ENCODE results near the gene RPL36. TPM values are rescaled to one million over a fixed set of nuclear protein-coding genes. Genes with fewer than 3 reads are reported as not detected.

RPL36 gene
- total and polyA plus RNA-seq, 9 of the 15 experiments (the other 6 are each of a cell fraction or from before 2014, with no cell fraction given): 350 to 3,412 (median 1,507) TPM

DNA sequence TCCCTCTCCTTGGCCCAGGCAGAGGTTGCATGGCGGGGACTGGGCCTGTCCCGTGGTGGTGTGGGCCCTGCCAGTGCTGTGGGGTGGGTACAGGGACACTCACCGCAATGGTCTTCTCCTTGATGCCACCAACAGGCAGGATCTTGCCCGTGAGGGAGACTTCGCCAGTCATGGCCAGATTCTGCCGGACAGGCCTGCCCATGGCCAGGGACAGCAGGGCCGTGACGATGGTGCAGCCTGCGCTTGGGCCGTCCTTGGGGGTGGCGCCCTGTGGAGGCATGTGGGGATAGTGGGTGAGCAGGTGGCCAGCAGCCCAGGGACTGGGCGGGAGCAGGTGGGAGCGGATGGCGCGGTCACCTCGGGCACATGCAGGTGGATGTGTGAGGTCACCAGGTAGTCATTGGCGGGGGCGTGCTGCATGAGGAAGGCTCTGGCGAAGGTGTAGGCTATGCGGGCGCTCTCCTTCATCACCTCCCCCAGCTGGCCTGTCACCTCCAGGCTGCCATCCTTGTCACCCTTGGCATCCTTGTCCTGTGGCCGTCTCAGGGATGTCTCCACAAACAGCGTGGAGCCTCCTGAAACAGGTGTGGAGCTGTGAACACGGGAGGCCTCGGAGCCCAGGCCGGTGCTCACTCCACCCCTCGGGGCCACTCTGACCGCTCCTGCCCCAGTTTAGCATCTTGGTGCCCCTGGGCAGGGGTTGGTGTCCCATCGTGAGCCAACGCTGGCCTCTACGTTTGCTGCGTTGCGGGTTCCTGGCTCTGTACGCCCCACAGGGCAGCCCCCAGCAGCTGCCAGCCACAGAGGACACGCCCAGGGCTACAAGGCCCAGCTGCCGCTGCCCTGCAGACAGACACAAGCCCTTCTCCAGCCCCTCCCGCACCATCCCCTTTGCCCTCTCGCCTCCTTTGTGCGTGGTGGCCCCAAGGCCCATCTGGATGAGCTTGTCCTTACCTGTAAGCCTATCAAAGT, 3.4 kb downstream of the RPL36 start (continued):
- TF ChIP-seq, protein P1, sequence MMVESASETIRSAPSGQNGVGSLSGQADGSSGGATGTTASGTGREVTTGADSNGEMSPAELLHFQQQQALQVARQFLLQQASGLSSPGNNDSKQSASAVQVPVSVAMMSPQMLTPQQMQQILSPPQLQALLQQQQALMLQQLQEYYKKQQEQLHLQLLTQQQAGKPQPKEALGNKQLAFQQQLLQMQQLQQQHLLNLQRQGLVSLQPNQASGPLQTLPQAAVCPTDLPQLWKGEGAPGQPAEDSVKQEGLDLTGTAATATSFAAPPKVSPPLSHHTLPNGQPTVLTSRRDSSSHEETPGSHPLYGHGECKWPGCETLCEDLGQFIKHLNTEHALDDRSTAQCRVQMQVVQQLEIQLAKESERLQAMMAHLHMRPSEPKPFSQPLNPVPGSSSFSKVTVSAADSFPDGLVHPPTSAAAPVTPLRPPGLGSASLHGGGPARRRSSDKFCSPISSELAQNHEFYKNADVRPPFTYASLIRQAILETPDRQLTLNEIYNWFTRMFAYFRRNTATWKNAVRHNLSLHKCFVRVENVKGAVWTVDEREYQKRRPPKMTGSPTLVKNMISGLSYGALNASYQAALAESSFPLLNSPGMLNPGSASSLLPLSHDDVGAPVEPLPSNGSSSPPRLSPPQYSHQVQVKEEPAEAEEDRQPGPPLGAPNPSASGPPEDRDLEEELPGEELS (CRISPR knock-in tag; IDR thresholded peaks at IDR 0.05; ENCODE audit: borderline replicate concordance): peak; percentile 65; the same call in 1 of the 2 replicates
- TF ChIP-seq LCOR (CRISPR knock-in tag; IDR thresholded peaks at IDR 0.05) (0 out of 2 replicates have a peak, but pooled peaks have one; percentile 16), NFRKB (IDR thresholded peaks at IDR 0.05; ENCODE audit: low read depth) (no peak), XRCC5 (IDR thresholded peaks at IDR 0.05; ENCODE audit: low read depth, low read length) (0 out of 2 replicates have a peak, but pooled peaks have one; percentile 53), ZC3H4 (CRISPR knock-in tag; IDR thresholded peaks at IDR 0.05; ENCODE audit: borderline replicate concordance) (0 out of 2 replicates have a peak, but pooled peaks have one; percentile 34), SNRNP70 (optimal IDR thresholded peaks at IDR 0.05; ENCODE audit: low read depth, low read length) (peak; percentile 39), TCF7 (IDR thresholded peaks at IDR 0.05; ENCODE audit: borderline replicate concordance) (no peak), TFAM (CRISPR knock-in tag; conservative IDR thresholded peaks at IDR 0.05) (no peak), ZNF668 (CRISPR knock-in tag; IDR thresholded peaks at IDR 0.05) (no peak), RFX1 (IDR thresholded peaks at IDR 0.05) (no peak), RBM22 (IDR thresholded peaks at IDR 0.05; ENCODE audit: low read depth, low read length, poor library complexity, severe bottlenecking) (peak; percentile 98), ZNF695 (CRISPR knock-in tag; IDR thresholded peaks at IDR 0.05) (0 out of 2 replicates have a peak, but pooled peaks have one; percentile 38), HSF4 (CRISPR knock-in tag; IDR thresholded peaks at IDR 0.05; ENCODE audit: borderline replicate concordance) (no peak)
- TF ChIP-seq, protein P2, sequence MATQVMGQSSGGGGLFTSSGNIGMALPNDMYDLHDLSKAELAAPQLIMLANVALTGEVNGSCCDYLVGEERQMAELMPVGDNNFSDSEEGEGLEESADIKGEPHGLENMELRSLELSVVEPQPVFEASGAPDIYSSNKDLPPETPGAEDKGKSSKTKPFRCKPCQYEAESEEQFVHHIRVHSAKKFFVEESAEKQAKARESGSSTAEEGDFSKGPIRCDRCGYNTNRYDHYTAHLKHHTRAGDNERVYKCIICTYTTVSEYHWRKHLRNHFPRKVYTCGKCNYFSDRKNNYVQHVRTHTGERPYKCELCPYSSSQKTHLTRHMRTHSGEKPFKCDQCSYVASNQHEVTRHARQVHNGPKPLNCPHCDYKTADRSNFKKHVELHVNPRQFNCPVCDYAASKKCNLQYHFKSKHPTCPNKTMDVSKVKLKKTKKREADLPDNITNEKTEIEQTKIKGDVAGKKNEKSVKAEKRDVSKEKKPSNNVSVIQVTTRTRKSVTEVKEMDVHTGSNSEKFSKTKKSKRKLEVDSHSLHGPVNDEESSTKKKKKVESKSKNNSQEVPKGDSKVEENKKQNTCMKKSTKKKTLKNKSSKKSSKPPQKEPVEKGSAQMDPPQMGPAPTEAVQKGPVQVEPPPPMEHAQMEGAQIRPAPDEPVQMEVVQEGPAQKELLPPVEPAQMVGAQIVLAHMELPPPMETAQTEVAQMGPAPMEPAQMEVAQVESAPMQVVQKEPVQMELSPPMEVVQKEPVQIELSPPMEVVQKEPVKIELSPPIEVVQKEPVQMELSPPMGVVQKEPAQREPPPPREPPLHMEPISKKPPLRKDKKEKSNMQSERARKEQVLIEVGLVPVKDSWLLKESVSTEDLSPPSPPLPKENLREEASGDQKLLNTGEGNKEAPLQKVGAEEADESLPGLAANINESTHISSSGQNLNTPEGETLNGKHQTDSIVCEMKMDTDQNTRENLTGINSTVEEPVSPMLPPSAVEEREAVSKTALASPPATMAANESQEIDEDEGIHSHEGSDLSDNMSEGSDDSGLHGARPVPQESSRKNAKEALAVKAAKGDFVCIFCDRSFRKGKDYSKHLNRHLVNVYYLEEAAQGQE (IDR thresholded peaks at IDR 0.05; ENCODE audit: borderline replicate concordance): 0 out of 2 replicates have a peak, but pooled peaks have one; percentile 12
- TF ChIP-seq, protein P2 (CRISPR knock-in tag; IDR thresholded peaks at IDR 0.05; ENCODE audit: low read depth): no peak
- TF ChIP-seq, protein P3, sequence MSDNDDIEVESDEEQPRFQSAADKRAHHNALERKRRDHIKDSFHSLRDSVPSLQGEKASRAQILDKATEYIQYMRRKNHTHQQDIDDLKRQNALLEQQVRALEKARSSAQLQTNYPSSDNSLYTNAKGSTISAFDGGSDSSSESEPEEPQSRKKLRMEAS (CRISPR knock-in tag; IDR thresholded peaks at IDR 0.05): peak; percentile 78

All from K562 (cell line).